ENCODE results near the gene BLTP3B.
"Not testable (repeated sequence)": the region's sequence is repeated elsewhere in the genome, so short reads cannot be mapped to it uniquely, and the experiment has no call there.

BLTP3B gene

GRCh38 chr12:100142851-100143559, at the start of gene BLTP3B:
TSS of gene BLTP3B (minus strand) at chr12:100142874. CDS start at chr12:100142635, 239 bp downstream.
- DNase-seq (peak; percentile 96), ATAC-seq (peak; percentile 81)

- ATAC-seq (no peak), DNase-seq (no peak)
These were observed 47.1 kb upstream of the BLTP3B start for GRCh38 chr12:100189636-100190394.

- not testable (repeated sequence) for DNase-seq, ATAC-seq
These were observed 46.4 kb upstream of the BLTP3B start for GRCh38 chr12:100188888-100189635.

GRCh38 chr12:100187857-100188519, 45.3 kb upstream of the BLTP3B start:
- DNase-seq (no peak), ATAC-seq (no peak)

GRCh38 chr12:100187068-100187467, 44.4 kb upstream of the BLTP3B start:
- ATAC-seq (no peak), DNase-seq (no peak)

- no peak for ATAC-seq
- no peak for DNase-seq
These were observed 43.4 kb upstream of the BLTP3B start for GRCh38 chr12:100186071-100186470.

- ATAC-seq (no peak), DNase-seq (no peak)
These were observed 42.8 kb upstream of the BLTP3B start for GRCh38 chr12:100185361-100185894.

GRCh38 chr12:100184549-100185145, 42.0 kb upstream of the BLTP3B start:
- DNase-seq (no peak), ATAC-seq (no peak)

GRCh38 chr12:100179252-100179651, 36.6 kb upstream of the BLTP3B start:
- ATAC-seq (no peak), DNase-seq (no peak)

- not testable (repeated sequence) for DNase-seq, ATAC-seq
These were observed 33.8 kb upstream of the BLTP3B start for GRCh38 chr12:100176493-100176892.

GRCh38 chr12:100174495-100174894, 31.8 kb upstream of the BLTP3B start:
- DNase-seq (no peak), ATAC-seq (no peak)

- no peak for DNase-seq
- ATAC-seq, result no peak
These were observed 30.4 kb upstream of the BLTP3B start for GRCh38 chr12:100173111-100173510.

GRCh38 chr12:100171248-100171647, 28.6 kb upstream of the BLTP3B start:
- DNase-seq (no peak), ATAC-seq (no peak)

GRCh38 chr12:100170313-100170858, 27.7 kb upstream of the BLTP3B start:
- ATAC-seq (no peak), DNase-seq (no peak)

GRCh38 chr12:100169345-100169744, 26.7 kb upstream of the BLTP3B start:
- no peak for DNase-seq
- ATAC-seq, result no peak

GRCh38 chr12:100168562-100168961, 25.9 kb upstream of the BLTP3B start:
- no peak for DNase-seq
- ATAC-seq, result no peak

- ATAC-seq (no peak), DNase-seq (no peak)
These were observed 23.6 kb upstream of the BLTP3B start for GRCh38 chr12:100166232-100166631.

GRCh38 chr12:100165356-100165755, 22.7 kb upstream of the BLTP3B start:
- DNase-seq (no peak), ATAC-seq (no peak)

- ATAC-seq (no peak), DNase-seq (no peak)
These were observed 21.6 kb upstream of the BLTP3B start for GRCh38 chr12:100164153-100164704.

- peak; percentile 71 for DNase-seq
- peak; percentile 98 for ATAC-seq
These were observed 20.9 kb upstream of the BLTP3B start for GRCh38 chr12:100163416-100164152.
